ENCODE results near the gene DOK5.

The DOK5 gene

DNA sequence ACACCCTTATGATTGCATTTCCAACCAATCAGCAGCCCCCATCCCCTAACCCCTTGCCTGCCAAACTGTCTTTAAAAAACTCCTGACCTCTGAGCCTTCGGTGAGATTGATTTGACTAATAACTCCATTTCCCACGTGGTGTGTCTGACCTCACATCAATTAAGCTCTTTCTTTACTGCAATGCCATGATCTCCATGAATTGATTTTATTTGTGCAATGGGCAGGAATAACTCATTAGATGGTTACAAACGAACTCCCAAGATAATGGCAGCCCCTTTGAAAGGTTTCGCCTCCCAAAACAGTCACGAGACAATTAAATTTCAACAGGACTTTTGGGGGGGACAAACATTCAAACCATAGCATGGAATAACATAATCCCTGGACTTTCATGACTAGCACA is 161.2 kb downstream of the DOK5 start:
- TF ChIP-seq, protein P1, sequence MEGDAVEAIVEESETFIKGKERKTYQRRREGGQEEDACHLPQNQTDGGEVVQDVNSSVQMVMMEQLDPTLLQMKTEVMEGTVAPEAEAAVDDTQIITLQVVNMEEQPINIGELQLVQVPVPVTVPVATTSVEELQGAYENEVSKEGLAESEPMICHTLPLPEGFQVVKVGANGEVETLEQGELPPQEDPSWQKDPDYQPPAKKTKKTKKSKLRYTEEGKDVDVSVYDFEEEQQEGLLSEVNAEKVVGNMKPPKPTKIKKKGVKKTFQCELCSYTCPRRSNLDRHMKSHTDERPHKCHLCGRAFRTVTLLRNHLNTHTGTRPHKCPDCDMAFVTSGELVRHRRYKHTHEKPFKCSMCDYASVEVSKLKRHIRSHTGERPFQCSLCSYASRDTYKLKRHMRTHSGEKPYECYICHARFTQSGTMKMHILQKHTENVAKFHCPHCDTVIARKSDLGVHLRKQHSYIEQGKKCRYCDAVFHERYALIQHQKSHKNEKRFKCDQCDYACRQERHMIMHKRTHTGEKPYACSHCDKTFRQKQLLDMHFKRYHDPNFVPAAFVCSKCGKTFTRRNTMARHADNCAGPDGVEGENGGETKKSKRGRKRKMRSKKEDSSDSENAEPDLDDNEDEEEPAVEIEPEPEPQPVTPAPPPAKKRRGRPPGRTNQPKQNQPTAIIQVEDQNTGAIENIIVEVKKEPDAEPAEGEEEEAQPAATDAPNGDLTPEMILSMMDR (IDR thresholded peaks at IDR 0.05; ENCODE audit: control insufficient read depth, insufficient read depth, low read depth, low read length, missing control alignments) = no peak
- H3K4me3 ChIP-seq (ENCODE audit: control insufficient read depth, low read depth, low read length) = no peak overlapping the region
- DNase-seq (ENCODE audit: low read depth) = no peak

DNA sequence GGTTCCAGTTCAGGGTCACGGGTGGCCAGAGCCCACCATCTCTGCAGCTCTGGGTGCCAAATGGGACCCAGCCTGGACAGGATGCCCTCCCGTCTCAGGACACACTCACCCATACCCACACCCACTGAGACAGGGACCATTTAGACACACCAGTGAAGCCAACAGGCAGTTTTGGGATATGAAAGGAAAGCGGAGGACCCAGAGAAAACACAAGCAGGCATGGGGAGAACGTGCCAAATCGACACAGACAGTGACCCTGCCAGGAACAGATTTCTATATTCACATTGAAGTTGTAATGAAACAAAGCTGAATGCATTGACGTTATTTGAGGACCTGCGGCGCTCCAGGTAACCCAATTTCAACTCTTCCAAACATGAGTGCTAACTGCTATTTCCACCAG is 164.5 kb downstream of the DOK5 start:
- TF ChIP-seq, protein P1 (IDR thresholded peaks at IDR 0.05; ENCODE audit: control insufficient read depth, insufficient read depth, low read depth, low read length, missing control alignments) = no peak

DNA sequence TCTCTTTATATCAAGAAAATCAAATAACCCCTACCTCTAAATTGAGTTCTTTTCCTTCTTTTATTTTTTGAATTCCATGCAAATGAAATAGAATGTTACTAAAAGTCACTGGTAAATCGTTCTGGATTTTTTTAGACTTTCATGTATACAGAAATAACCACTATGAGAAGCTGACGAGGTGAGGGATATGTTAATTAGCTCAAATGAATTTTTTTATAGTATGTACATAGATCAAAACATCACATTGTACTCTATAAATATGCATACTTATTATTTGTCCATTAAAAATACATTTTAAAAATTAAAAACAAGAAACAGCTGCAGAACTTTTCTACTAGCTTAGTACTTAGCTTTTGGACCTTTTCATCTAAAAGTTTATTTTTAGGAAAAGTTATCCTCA is 165.4 kb downstream of the DOK5 start:
- TF ChIP-seq, protein P1 (IDR thresholded peaks at IDR 0.05; ENCODE audit: control insufficient read depth, insufficient read depth, low read depth, low read length, missing control alignments) = no peak

More for the DNA sequence above, 164.5 kb downstream of the DOK5 start:
- H3K4me3 ChIP-seq (ENCODE audit: control insufficient read depth, low read depth, low read length) = no peak overlapping the region
- no peak for DNase-seq (ENCODE audit: low read depth)

DNA sequence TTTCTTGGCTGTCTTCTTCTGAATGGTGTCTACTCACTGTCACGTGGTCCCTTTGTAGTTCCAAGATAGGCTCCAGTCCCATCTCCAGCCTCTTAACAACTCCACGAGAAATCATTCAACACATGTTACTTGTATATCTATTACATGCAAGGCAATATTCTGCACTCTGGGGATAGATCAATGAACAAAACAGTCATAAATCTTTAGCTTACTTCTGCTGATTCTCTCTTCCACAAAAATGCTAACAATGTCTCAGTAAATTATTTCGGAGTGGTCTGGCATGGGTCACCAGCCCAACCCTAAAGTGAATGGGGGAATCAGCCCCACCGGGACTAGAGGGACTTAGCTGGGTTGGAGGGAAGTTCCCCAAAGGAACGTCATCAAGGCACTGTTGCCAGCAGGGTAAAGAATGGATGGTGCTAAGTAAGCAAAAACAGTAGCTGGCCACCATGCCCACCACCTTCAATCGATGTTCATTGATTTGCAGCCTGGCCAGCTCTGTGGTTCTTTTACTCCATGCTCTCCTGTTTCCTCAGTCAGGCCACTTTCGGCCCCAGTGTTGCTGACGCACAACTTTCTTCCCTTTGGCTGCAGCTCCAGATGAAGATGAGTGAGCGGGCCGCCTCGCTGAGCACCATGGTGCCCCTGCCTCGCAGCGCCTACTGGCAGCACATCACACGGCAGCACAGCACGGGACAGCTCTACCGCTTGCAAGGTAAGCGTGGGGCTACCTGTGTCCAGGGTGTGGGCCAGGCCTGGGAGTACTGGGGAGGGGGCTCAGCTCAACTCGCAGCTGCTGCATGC is 167.7 kb downstream of the DOK5 start:
- TF ChIP-seq, protein P1 (IDR thresholded peaks at IDR 0.05; ENCODE audit: control insufficient read depth, insufficient read depth, low read depth, low read length, missing control alignments) = no peak
- no peak overlapping the region for H3K4me3 ChIP-seq (ENCODE audit: control insufficient read depth, low read depth, low read length)
- DNase-seq (ENCODE audit: low read depth) = no peak

More for the DNA sequence above, 165.4 kb downstream of the DOK5 start:
- no peak for DNase-seq (ENCODE audit: low read depth)
- H3K4me3 ChIP-seq (ENCODE audit: control insufficient read depth, low read depth, low read length) = no peak overlapping the region

DNA sequence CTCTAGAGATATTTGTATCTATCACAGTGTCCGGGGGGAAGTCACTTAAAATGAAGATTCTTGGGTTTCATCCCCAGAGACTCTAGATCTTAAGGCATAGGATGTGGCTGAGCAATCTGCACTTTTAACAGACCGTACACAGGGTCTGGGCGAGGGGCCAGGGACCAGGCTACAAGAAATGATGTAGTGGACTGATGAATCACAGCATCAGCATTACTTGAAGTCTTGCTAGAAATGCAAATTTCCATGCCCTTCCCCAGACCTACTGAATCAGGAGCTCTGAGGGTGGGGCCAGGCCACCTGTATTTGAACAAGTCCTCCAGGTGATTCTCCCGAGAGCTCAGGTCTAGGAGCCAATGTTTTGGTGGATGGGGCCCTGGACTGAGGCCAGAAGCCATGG is 168.4 kb downstream of the DOK5 start:
- TF ChIP-seq, protein P1 (IDR thresholded peaks at IDR 0.05; ENCODE audit: control insufficient read depth, insufficient read depth, low read depth, low read length, missing control alignments) = no peak
- peak; percentile 31 for DNase-seq (ENCODE audit: low read depth)
- H3K4me3 ChIP-seq (ENCODE audit: control insufficient read depth, low read depth, low read length) = no peak overlapping the region

DNA sequence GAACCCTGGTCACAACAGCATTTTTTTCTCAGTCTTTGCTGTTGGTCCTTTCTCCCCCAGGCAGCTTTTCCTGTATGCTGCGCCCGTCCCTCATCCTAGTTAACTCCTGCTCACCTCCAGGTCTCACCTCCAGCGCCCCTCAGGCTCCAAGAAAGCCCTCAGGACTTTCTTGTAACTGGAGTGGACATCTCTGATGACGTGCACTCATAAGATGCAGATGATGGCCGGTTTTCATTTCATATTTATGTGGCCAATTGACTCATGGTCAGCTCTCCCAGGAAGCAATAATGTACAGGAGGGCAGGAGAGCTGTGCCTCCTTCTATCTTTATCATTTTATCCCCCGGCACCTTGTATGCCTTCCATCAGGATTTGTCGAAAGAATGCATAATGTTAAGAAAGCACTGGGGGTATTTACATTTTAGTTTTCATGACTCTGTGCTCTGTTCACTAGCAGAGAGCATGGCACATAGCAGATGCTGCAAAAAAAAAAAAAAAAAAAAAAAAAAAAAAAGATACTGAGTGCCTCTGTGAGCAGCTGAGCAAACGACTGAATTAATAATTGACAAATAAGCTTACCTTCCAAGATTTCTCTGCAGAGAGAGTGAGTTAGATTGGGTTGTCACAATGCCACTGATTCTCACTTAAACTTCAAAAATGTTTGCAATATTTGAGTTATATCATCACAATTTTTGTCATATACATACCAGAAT is 170.2 kb downstream of the DOK5 start:
- no peak overlapping the region for H3K4me3 ChIP-seq (ENCODE audit: control insufficient read depth, low read depth, low read length)
- DNase-seq (ENCODE audit: low read depth) = no peak
- TF ChIP-seq, protein P1 (IDR thresholded peaks at IDR 0.05; ENCODE audit: control insufficient read depth, insufficient read depth, low read depth, low read length, missing control alignments) = no peak

Data from AG09309 (cell line).